ENCODE data around the gene NUDCD2. TPM values are rescaled to one million over a fixed set of nuclear protein-coding genes. Genes with fewer than 3 reads are reported as not detected.

The NUDCD2 gene
- polyA plus RNA-seq, 1 donor (not counting 4 experiments of a cell fraction or from before 2014, with no cell fraction given) = 15.9 TPM

- dilution Hi-C loops (cut with MboI; ENCODE audit: extremely low pct_ligation_motif_present, low sequenced_read_pairs) = no loop called here
These were observed 39.0 kb upstream of the NUDCD2 start for GRCh38 chr5:163498886-163499285.

GRCh38 chr5:163497315-163497714 lies 37.4 kb upstream of the NUDCD2 start:
- Histone ChIP-seq H3K9me3 (ENCODE audit: control insufficient read depth, low read depth, low read length) (no peaks in the 10 kb centered on the region), H3K36me3 (ENCODE audit: control insufficient read depth in 2 of 2, extremely low read depth in 1 of 2, insufficient read depth in 2 of 2, low read length in 2 of 2) (peaks cover 0 to 5% of the 10 kb centered on the region in 2 experiments), H3K4me1 (ENCODE audit: control insufficient read depth, extremely low read depth, insufficient read depth, low read length) (no peaks in the 10 kb centered on the region), H3K4me2 (ENCODE audit: control insufficient read depth, extremely low read depth, insufficient read depth, low read depth, low read length) (no peak overlapping the region), H3K27ac (ENCODE audit: control insufficient read depth, insufficient read depth, low read length) (no peak overlapping the region), H3K79me2 (ENCODE audit: control insufficient read depth, insufficient read depth, low read length) (no peaks in the 10 kb centered on the region), H3K27me3 (ENCODE audit: control insufficient read depth, extremely low read depth, insufficient read depth, low read length) (no peaks in the 10 kb centered on the region), H3K9ac (ENCODE audit: control insufficient read depth, extremely low read depth, insufficient read depth, low read length) (no peak overlapping the region), H2AFZ (ENCODE audit: control insufficient read depth, low read length) (no peak overlapping the region), H3K9me1 (ENCODE audit: control insufficient read depth, extremely low read depth, insufficient read depth, low read length) (no peaks in the 10 kb centered on the region), H3K4me3 (ENCODE audit: control insufficient read depth in 2 of 3, extremely low read depth in 1 of 3, insufficient read depth in 2 of 3, low read depth in 1 of 3, low read length in 3 of 3) (no peak overlapping the region), H4K20me1 (ENCODE audit: control insufficient read depth, extremely low read depth, insufficient read depth, low read length) (no peaks in the 10 kb centered on the region)
- no peak for TF ChIP-seq EZH2 (IDR thresholded peaks at IDR 0.05; ENCODE audit: low read length)
- no peak for TF ChIP-seq CTCF (optimal IDR thresholded peaks at IDR 0.05 in 1 of 3, IDR thresholded peaks at IDR 0.05 in 1 of 3, conservative IDR thresholded peaks at IDR 0.05 in 1 of 3; ENCODE audit: extremely low read depth in 1 of 3, insufficient read depth in 2 of 3, low read length in 3 of 3)
- dilution Hi-C loops (cut with MboI; ENCODE audit: extremely low pct_ligation_motif_present, low sequenced_read_pairs) = no loop called here
- FAIRE-seq (no peak), DNase-seq (ENCODE audit: low read depth, low spot score) (no peak)

More at GRCh38 chr5:163498886-163499285, 39.0 kb upstream of the NUDCD2 start:
- DNase-seq (ENCODE audit: low read depth, low spot score) = no peak
- H3K4me2 ChIP-seq (ENCODE audit: control insufficient read depth, extremely low read depth, insufficient read depth, low read depth, low read length) = no peak overlapping the region
- H3K27ac ChIP-seq (ENCODE audit: control insufficient read depth, insufficient read depth, low read length) = no peak overlapping the region
- H3K9ac ChIP-seq (ENCODE audit: control insufficient read depth, extremely low read depth, insufficient read depth, low read length) = no peak overlapping the region
- no peaks in the 10 kb centered on the region for H3K27me3 ChIP-seq (ENCODE audit: control insufficient read depth, extremely low read depth, insufficient read depth, low read length)
- H3K4me1 ChIP-seq (ENCODE audit: control insufficient read depth, extremely low read depth, insufficient read depth, low read length) = peaks cover 15% of the 10 kb centered on the region
- H3K9me1 ChIP-seq (ENCODE audit: control insufficient read depth, extremely low read depth, insufficient read depth, low read length) = no peaks in the 10 kb centered on the region
- H2AFZ ChIP-seq (ENCODE audit: control insufficient read depth, low read length) = no peak overlapping the region
- FAIRE-seq = no peak
- no peak overlapping the region for H3K4me3 ChIP-seq (ENCODE audit: control insufficient read depth in 2 of 3, extremely low read depth in 1 of 3, insufficient read depth in 2 of 3, low read depth in 1 of 3, low read length in 3 of 3)
- no peaks in the 10 kb centered on the region for H3K79me2 ChIP-seq (ENCODE audit: control insufficient read depth, insufficient read depth, low read length)
- TF ChIP-seq CTCF (optimal IDR thresholded peaks at IDR 0.05 in 1 of 3, IDR thresholded peaks at IDR 0.05 in 1 of 3, conservative IDR thresholded peaks at IDR 0.05 in 1 of 3; ENCODE audit: extremely low read depth in 1 of 3, insufficient read depth in 2 of 3, low read length in 3 of 3) (no peak), EZH2 (IDR thresholded peaks at IDR 0.05; ENCODE audit: low read length) (no peak)
- no peaks in the 10 kb centered on the region for H4K20me1 ChIP-seq (ENCODE audit: control insufficient read depth, extremely low read depth, insufficient read depth, low read length)
- no peaks in the 10 kb centered on the region for H3K9me3 ChIP-seq (ENCODE audit: control insufficient read depth, low read depth, low read length)
- no peaks in the 10 kb centered on the region for H3K36me3 ChIP-seq (ENCODE audit: control insufficient read depth in 2 of 2, extremely low read depth in 1 of 2, insufficient read depth in 2 of 2, low read length in 2 of 2)
